Skeletal muscle tissue (tissue), 4 donors: ENCODE measurements around the gene SCN11A. TPM values are rescaled to one million over a fixed set of nuclear protein-coding genes. Genes with fewer than 3 reads are reported as not detected.

Experiments
- H3K27ac ChIP-seq: one replicate; pipeline ENCODE4 v1.7.0; 2013; ENCODE audit warnings: mild to moderate bottlenecking, low read depth, low read length, inconsistent platforms
- H3K27me3 ChIP-seq, 3 donors: one replicate each; pipeline ENCODE4 v1.7.0; 2013; ENCODE audit warnings: low read length in 3 of 3; ENCODE audit not compliant: control insufficient read depth in 3 of 3, insufficient read depth in 3 of 3
- H3K36me3 ChIP-seq, 3 donors: one replicate each; pipeline ENCODE4 v1.7.0; 2013; ENCODE audit warnings: low read length in 3 of 3; ENCODE audit not compliant: control insufficient read depth in 3 of 3, insufficient read depth in 3 of 3
- H3K4me1 ChIP-seq, 3 donors: one replicate each; pipeline ENCODE4 v1.7.0; 2013; ENCODE audit warnings: low read length in 3 of 3, mild to moderate bottlenecking in 3 of 3; ENCODE audit not compliant: control insufficient read depth in 3 of 3, insufficient read depth in 3 of 3
- H3K4me3 ChIP-seq, 3 donors: one replicate each; pipeline ENCODE4 v1.7.0; 2013; ENCODE audit warnings: low read length in 3 of 3
- H3K9ac ChIP-seq, 3 donors: one replicate each; pipeline ENCODE4 v1.7.0; 2013; ENCODE audit warnings: low read length in 3 of 3, mild to moderate bottlenecking in 3 of 3, moderate library complexity in 2 of 3, low read depth in 1 of 3
- H3K9me3 ChIP-seq, 3 donors: one replicate each; pipeline ENCODE4 v1.7.0; 2013; ENCODE audit warnings: low read length in 3 of 3; ENCODE audit not compliant: control insufficient read depth in 3 of 3
- total RNA-seq: library from RNA; depleted of rRNA; stranded (reverse); fragments of >200 nt; gene quantifications from one replicate; pipeline ENCODE4 v1.2.3, GENCODE V29; 2014
- donor health status: Osteomylitis.

Gene SCN11A
- total RNA-seq, 1 donor from 2014 or later = 2.6 TPM

- H3K4me3 ChIP-seq = no peak overlapping the region
- peaks cover 71 to 92% (median 86%) of the 10 kb centered on the region in 3 donors for H3K36me3 ChIP-seq
- no peak overlapping the region for H3K27ac ChIP-seq
- H3K4me1 ChIP-seq = no peaks in the 10 kb centered on the region
- H3K27me3 ChIP-seq = no peaks in the 10 kb centered on the region
- no peaks in the 10 kb centered on the region for H3K9me3 ChIP-seq
- no peak overlapping the region for H3K9ac ChIP-seq
Observed at GRCh38 chr3:39094851-39095677, 43.3 kb upstream of the SCN11A start.

- H3K36me3 ChIP-seq = peaks cover 67 to 86% (median 82%) of the 10 kb centered on the region in 3 donors
- no peaks in the 10 kb centered on the region for H3K4me1 ChIP-seq
- H3K27me3 ChIP-seq = no peaks in the 10 kb centered on the region
- H3K4me3 ChIP-seq = no peak overlapping the region
- H3K9ac ChIP-seq = no peak overlapping the region
- H3K9me3 ChIP-seq = no peaks in the 10 kb centered on the region
- H3K27ac ChIP-seq = no peak overlapping the region
Observed at GRCh38 chr3:39090922-39091321, 39.2 kb upstream of the SCN11A start.

- Histone ChIP-seq H3K4me1 (no peaks in the 10 kb centered on the region), H3K36me3 (peaks cover 53 to 78% (median 74%) of the 10 kb centered on the region in 3 donors), H3K4me3 (no peak overlapping the region), H3K27ac (no peak overlapping the region), H3K9me3 (no peaks in the 10 kb centered on the region), H3K27me3 (no peaks in the 10 kb centered on the region), H3K9ac (no peak overlapping the region)
Observed at GRCh38 chr3:39088889-39089288, 37.1 kb upstream of the SCN11A start.

GRCh38 chr3:39088456-39088855 lies 36.7 kb upstream of the SCN11A start:
- Histone ChIP-seq H3K4me3 (no peak overlapping the region), H3K4me1 (no peaks in the 10 kb centered on the region), H3K27ac (no peak overlapping the region), H3K27me3 (no peaks in the 10 kb centered on the region), H3K9me3 (no peaks in the 10 kb centered on the region), H3K9ac (no peak overlapping the region), H3K36me3 (peaks cover 56 to 74% (median 71%) of the 10 kb centered on the region in 3 donors)

- H3K9me3 ChIP-seq = no peaks in the 10 kb centered on the region
- H3K9ac ChIP-seq = no peak overlapping the region
- no peaks in the 10 kb centered on the region for H3K27me3 ChIP-seq
- H3K27ac ChIP-seq = no peak overlapping the region
- H3K4me1 ChIP-seq = no peaks in the 10 kb centered on the region
- no peak overlapping the region for H3K4me3 ChIP-seq
- H3K36me3 ChIP-seq = peaks cover 43 to 63% (median 58%) of the 10 kb centered on the region in 3 donors
Observed at GRCh38 chr3:39086144-39086543, 34.4 kb upstream of the SCN11A start.

GRCh38 chr3:39082666-39083313 lies 31.0 kb upstream of the SCN11A start:
- Histone ChIP-seq H3K9me3 (no peaks in the 10 kb centered on the region), H3K9ac (no peak overlapping the region), H3K27me3 (no peaks in the 10 kb centered on the region), H3K36me3 (peaks cover 19 to 55% (median 44%) of the 10 kb centered on the region in 3 donors), H3K4me3 (no peak overlapping the region), H3K4me1 (no peaks in the 10 kb centered on the region), H3K27ac (no peak overlapping the region)

- Histone ChIP-seq H3K36me3 (peaks cover 15 to 61% (median 43%) of the 10 kb centered on the region in 3 donors), H3K27me3 (no peaks in the 10 kb centered on the region), H3K4me3 (no peak overlapping the region), H3K9me3 (no peaks in the 10 kb centered on the region), H3K27ac (no peak overlapping the region), H3K4me1 (no peaks in the 10 kb centered on the region), H3K9ac (no peak overlapping the region)
Observed at GRCh38 chr3:39080026-39080425, 28.3 kb upstream of the SCN11A start.

GRCh38 chr3:39079530-39079929 lies 27.8 kb upstream of the SCN11A start:
- no peaks in the 10 kb centered on the region for H3K9me3 ChIP-seq
- H3K36me3 ChIP-seq = peaks cover 18 to 64% (median 48%) of the 10 kb centered on the region in 3 donors
- H3K27me3 ChIP-seq = no peaks in the 10 kb centered on the region
- no peaks in the 10 kb centered on the region for H3K4me1 ChIP-seq
- H3K4me3 ChIP-seq = no peak overlapping the region
- no peak overlapping the region for H3K27ac ChIP-seq
- H3K9ac ChIP-seq = no peak overlapping the region

- H3K9me3 ChIP-seq = no peaks in the 10 kb centered on the region
- H3K4me1 ChIP-seq = no peaks in the 10 kb centered on the region
- no peak overlapping the region for H3K27ac ChIP-seq
- no peaks in the 10 kb centered on the region for H3K27me3 ChIP-seq
- peaks cover 20 to 76% (median 76%) of the 10 kb centered on the region in 3 donors for H3K36me3 ChIP-seq
- no peak overlapping the region for H3K9ac ChIP-seq
- H3K4me3 ChIP-seq = no peak overlapping the region
Observed at GRCh38 chr3:39075910-39076309, 24.2 kb upstream of the SCN11A start.

- no peak overlapping the region for H3K27ac ChIP-seq
- no peak overlapping the region for H3K4me3 ChIP-seq
- H3K9me3 ChIP-seq = no peaks in the 10 kb centered on the region
- H3K27me3 ChIP-seq = no peaks in the 10 kb centered on the region
- H3K36me3 ChIP-seq = peaks cover 3 to 59% (median 53%) of the 10 kb centered on the region in 3 donors
- no peak overlapping the region for H3K9ac ChIP-seq
- H3K4me1 ChIP-seq = no peaks in the 10 kb centered on the region
Observed at GRCh38 chr3:39068556-39068955, 16.8 kb upstream of the SCN11A start.
